ENCODE measurements around the gene GRAMD4. TPM values are rescaled to one million over a fixed set of nuclear protein-coding genes. Genes with fewer than 3 reads are reported as not detected.

Gene GRAMD4
- total RNA-seq, 1 experiment from 2014 or later, result 38.2 TPM

DNA sequence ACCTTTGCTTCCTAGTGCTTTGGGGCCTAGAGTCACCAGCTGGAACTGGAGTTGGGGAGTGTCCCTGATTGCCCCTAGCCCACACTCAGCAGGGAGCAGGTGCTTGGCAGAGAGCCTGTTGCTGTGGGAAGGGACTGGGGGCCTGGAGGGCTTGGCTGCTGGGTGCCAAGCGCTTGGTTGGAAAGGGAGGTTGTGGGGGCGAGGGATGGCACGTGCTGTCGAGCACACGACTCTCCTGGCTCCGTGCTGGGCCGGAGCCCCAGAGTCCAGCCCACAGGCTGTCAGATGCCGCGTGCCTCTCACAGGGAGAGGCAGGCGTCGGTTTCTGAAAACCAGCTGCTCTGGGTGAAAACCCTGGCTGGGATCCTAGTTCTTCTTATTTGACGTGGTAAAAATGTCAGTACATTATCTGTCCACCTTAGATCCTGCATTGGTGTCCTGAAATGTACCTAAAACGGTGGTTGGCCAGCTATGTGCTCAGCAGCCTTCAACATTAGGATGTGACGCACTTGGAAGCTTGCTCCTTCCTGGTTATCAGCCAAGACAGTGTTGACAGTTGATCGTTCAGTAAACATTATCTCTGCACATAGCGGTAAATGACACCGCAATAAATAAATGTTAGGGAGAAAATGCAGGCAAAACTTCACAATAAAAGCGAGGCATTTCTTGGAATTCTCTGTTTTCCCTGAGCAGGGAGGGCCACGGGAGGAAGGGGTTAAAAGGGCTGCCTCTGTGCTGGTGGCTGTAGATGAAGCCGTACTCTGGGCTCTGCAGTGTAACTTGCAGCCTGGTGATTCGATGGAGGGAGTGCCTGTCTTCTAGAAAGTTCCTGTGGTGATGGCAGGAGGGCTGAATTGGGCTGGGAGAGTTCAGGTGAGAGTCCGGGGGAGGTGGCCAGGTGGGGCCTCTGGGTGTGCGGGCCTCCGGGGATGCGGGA, 29.2 kb downstream of the GRAMD4 start:
- DNase-seq, result no peak
- POLR2A ChIA-PET (ENCODE audit: unreplicated experiment), result no interaction called here

DNA sequence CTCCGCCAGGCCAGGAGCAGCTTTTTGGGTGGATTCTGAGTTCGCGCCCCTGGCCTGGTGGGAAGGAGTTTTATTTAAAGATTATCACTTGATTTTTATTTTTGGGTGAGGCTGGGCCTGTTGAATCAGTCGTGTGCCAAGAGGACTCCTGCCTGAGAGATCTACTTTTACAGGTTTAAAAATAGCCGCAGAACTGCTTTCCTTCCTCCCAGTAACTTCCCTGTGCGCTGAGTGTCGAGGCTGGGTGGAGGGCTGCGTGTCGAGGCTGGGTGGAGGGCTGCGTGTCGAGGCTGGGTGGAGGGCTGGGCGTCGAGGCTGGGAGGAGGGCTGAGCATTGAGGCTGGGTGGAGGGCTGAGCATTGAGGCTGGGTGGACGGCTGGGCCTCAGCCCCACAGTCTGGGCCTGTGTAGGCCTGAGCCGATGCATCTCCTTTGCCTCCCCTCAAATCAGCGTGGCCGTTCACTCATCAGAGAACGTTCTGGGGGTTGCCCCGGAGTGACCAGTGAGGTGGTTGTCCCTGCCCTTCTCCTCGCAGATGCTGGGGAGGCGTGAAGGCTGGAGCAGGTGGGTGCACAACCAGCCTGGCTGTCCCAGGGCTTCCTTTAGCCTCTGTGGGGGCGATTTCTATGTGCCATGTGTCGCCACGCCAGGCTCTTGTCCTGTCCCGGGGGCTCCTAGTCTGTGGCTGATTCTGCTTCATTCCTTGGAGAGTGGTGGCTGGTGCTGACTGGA, 30.1 kb downstream of the GRAMD4 start:
- no peak overlapping the region for H2AFZ ChIP-seq
- H3K9me2 ChIP-seq (ENCODE audit: insufficient read depth), result no peaks in the 10 kb centered on the region
- intact Hi-C loops (cut with micrococcal nuclease; ENCODE audit: unreplicated experiment), result no loop called here
- ChIA-PET CTCF (no interaction called here), POLR2A (ENCODE audit: unreplicated experiment) (no interaction called here)
- peaks cover 32% of the 10 kb centered on the region for H4K20me1 ChIP-seq (ENCODE audit: insufficient read depth)
- no peaks in the 10 kb centered on the region for H3K79me2 ChIP-seq (ENCODE audit: low read depth)
- no peaks in the 10 kb centered on the region for H3K4me1 ChIP-seq (replicated peaks; ENCODE audit: insufficient read depth)
- no peak overlapping the region for H3K4me2 ChIP-seq
- no peak overlapping the region for H3K27ac ChIP-seq
- no peak for TF ChIP-seq EZH2 (IDR thresholded peaks at IDR 0.05; ENCODE audit: low read depth)
- TF ChIP-seq, protein P1, sequence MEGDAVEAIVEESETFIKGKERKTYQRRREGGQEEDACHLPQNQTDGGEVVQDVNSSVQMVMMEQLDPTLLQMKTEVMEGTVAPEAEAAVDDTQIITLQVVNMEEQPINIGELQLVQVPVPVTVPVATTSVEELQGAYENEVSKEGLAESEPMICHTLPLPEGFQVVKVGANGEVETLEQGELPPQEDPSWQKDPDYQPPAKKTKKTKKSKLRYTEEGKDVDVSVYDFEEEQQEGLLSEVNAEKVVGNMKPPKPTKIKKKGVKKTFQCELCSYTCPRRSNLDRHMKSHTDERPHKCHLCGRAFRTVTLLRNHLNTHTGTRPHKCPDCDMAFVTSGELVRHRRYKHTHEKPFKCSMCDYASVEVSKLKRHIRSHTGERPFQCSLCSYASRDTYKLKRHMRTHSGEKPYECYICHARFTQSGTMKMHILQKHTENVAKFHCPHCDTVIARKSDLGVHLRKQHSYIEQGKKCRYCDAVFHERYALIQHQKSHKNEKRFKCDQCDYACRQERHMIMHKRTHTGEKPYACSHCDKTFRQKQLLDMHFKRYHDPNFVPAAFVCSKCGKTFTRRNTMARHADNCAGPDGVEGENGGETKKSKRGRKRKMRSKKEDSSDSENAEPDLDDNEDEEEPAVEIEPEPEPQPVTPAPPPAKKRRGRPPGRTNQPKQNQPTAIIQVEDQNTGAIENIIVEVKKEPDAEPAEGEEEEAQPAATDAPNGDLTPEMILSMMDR (conservative IDR thresholded peaks at IDR 0.05), result no peak
- no peaks in the 10 kb centered on the region for H3F3A ChIP-seq (ENCODE audit: insufficient read depth, low read depth)
- DNase-seq, result no peak
- H3K9me3 ChIP-seq (ENCODE audit: insufficient read depth, low read depth), result no peaks in the 10 kb centered on the region
- H3K4me3 ChIP-seq, result no peak overlapping the region
- no peaks in the 10 kb centered on the region for H3K36me3 ChIP-seq (ENCODE audit: low read depth)
- no peaks in the 10 kb centered on the region for H3K27me3 ChIP-seq (ENCODE audit: insufficient read depth, low read depth)
- no TSS peak for BruUV-seq (replicated peaks)

More for the DNA sequence above, 29.2 kb downstream of the GRAMD4 start:
- no peak overlapping the region for H2AFZ ChIP-seq
- H3K27ac ChIP-seq, result no peak overlapping the region
- intact Hi-C loops (cut with micrococcal nuclease; ENCODE audit: unreplicated experiment), result no loop called here
- no peaks in the 10 kb centered on the region for H3K9me2 ChIP-seq (ENCODE audit: insufficient read depth)
- H3K9me3 ChIP-seq (ENCODE audit: insufficient read depth, low read depth), result no peaks in the 10 kb centered on the region
- TF ChIP-seq, protein P1 (conservative IDR thresholded peaks at IDR 0.05), result no peak
- no peak for TF ChIP-seq EZH2 (IDR thresholded peaks at IDR 0.05; ENCODE audit: low read depth)
- no peak overlapping the region for H3K4me3 ChIP-seq
- H4K20me1 ChIP-seq (ENCODE audit: insufficient read depth), result peaks cover 26% of the 10 kb centered on the region
- no peaks in the 10 kb centered on the region for H3F3A ChIP-seq (ENCODE audit: insufficient read depth, low read depth)
- CTCF ChIA-PET, result no interaction called here
- H3K27me3 ChIP-seq (ENCODE audit: insufficient read depth, low read depth), result no peaks in the 10 kb centered on the region
- H3K4me2 ChIP-seq, result no peak overlapping the region
- H3K4me1 ChIP-seq (replicated peaks; ENCODE audit: insufficient read depth), result no peaks in the 10 kb centered on the region
- no peaks in the 10 kb centered on the region for H3K36me3 ChIP-seq (ENCODE audit: low read depth)
- no peaks in the 10 kb centered on the region for H3K79me2 ChIP-seq (ENCODE audit: low read depth)
- no TSS peak for BruUV-seq (replicated peaks)

DNA sequence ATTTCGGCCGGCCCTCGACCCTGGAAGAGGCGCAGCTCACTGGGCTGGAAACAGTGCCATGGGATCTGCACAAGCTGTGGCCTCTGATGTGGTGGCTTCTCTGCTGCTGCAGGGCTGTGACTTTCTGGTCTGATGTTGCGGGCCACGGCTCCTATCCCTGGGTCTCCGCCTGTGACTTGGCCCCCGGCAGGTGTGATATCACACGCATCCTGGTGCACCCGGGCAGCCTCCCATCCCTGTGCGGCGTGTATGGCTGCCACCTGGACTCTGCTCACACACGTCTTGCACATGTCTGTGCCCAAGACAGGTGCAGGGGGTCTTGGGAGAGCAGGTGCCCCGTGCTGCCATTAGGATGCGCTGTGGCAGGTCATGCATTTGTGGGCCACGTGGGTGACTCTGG, 31.1 kb downstream of the GRAMD4 start:
- ChIA-PET POLR2A (ENCODE audit: unreplicated experiment) (no interaction called here), CTCF (no interaction called here)
- H4K20me1 ChIP-seq (ENCODE audit: insufficient read depth), result peaks cover 36% of the 10 kb centered on the region
- H2AFZ ChIP-seq, result no peak overlapping the region
- intact Hi-C loops (cut with micrococcal nuclease; ENCODE audit: unreplicated experiment), result no loop called here
- no peak for DNase-seq
- no peak overlapping the region for H3K4me2 ChIP-seq
- H3K27me3 ChIP-seq (ENCODE audit: insufficient read depth, low read depth), result no peaks in the 10 kb centered on the region
- H3F3A ChIP-seq (ENCODE audit: insufficient read depth, low read depth), result no peaks in the 10 kb centered on the region
- no peaks in the 10 kb centered on the region for H3K4me1 ChIP-seq (replicated peaks; ENCODE audit: insufficient read depth)
- no peak overlapping the region for H3K27ac ChIP-seq
- BruUV-seq (replicated peaks), result no TSS peak
- H3K4me3 ChIP-seq, result no peak overlapping the region
- TF ChIP-seq, protein P1 (conservative IDR thresholded peaks at IDR 0.05), result no peak
- TF ChIP-seq EZH2 (IDR thresholded peaks at IDR 0.05; ENCODE audit: low read depth), result no peak
- no peaks in the 10 kb centered on the region for H3K79me2 ChIP-seq (ENCODE audit: low read depth)
- H3K36me3 ChIP-seq (ENCODE audit: low read depth), result no peaks in the 10 kb centered on the region
- H3K9me2 ChIP-seq (ENCODE audit: insufficient read depth), result no peaks in the 10 kb centered on the region
- no peaks in the 10 kb centered on the region for H3K9me3 ChIP-seq (ENCODE audit: insufficient read depth, low read depth)
